ENCODE data around the gene GDF3. TPM values are rescaled to one million over a fixed set of nuclear protein-coding genes. Genes with fewer than 3 reads are reported as not detected.
A peak's percentile ranks its signal among the peaks of the same experiment; 100 is the strongest.
"Not testable (repeated sequence)": the region's sequence is repeated elsewhere in the genome, so short reads cannot be mapped to it uniquely, and the experiment has no call there.

Gene GDF3
- total and polyA plus RNA-seq, 2 experiments from 2014 or later, result 15.3 to 31.7 TPM

DNA sequence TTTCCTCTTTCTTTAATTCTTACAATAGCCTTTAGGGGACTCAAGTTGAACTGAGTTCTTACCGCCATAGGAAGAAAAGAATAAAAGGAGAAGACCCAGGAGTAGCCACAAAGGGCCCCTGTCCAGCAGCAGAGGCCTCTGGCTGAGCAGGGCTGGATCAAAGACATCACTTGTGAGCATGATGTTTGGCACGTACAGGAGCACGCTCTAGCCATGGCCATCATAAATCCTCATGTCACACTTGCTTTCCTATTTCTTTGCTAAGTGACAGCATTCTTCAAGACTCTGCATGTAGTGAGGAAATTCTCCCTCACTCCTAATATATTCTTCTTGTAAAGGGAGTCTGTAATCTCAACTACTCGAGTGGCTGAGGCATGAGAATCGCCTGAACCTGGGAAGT is 35.9 kb upstream of the GDF3 start:
- Histone ChIP-seq H4K20me1 (replicated peaks; ENCODE audit: insufficient read depth) (no peaks in the 10 kb centered on the region), H3K9me2 (ENCODE audit: insufficient read depth) (no peaks in the 10 kb centered on the region), H3K4me3 (no peak overlapping the region), H2AFZ (peak overlapping the region; percentile 90), H3K4me1 (ENCODE audit: insufficient read depth) (peaks cover 11% of the 10 kb centered on the region), H3K27ac (ENCODE audit: low read depth) (no peak overlapping the region), H3K36me3 (ENCODE audit: insufficient read depth) (no peaks in the 10 kb centered on the region), H3K27me3 (ENCODE audit: insufficient read depth) (no peaks in the 10 kb centered on the region), H3F3A (replicated peaks; ENCODE audit: low read depth) (no peaks in the 10 kb centered on the region), H3K79me2 (replicated peaks; ENCODE audit: insufficient read depth) (no peaks in the 10 kb centered on the region), H3K4me2 (no peak overlapping the region)
- no peak overlapping the region for H3K27ac Mint-ChIP-seq
- H3K4me1 Mint-ChIP-seq, result peaks cover 16% of the 10 kb centered on the region
- ATAC-seq (peak; percentile 41; the same call in 1 of the 3 replicates), DNase-seq (ENCODE audit: low spot score) (no peak)
- peaks cover 4% of the 10 kb centered on the region; the same call in 2 of the 3 replicates for H3K36me3 Mint-ChIP-seq (ENCODE audit: low read depth)
- TF ChIP-seq ZNF462 (CRISPR knock-in tag; IDR thresholded peaks at IDR 0.05) (no peak), REST (IDR thresholded peaks at IDR 0.05; ENCODE audit: unreplicated experiment) (no peak), STAT1 (IDR thresholded peaks at IDR 0.05; ENCODE audit: unreplicated experiment) (no peak), EZH2phosphoT487 (IDR thresholded peaks at IDR 0.05; ENCODE audit: unreplicated experiment) (no peak)
- TF ChIP-seq, protein P1, sequence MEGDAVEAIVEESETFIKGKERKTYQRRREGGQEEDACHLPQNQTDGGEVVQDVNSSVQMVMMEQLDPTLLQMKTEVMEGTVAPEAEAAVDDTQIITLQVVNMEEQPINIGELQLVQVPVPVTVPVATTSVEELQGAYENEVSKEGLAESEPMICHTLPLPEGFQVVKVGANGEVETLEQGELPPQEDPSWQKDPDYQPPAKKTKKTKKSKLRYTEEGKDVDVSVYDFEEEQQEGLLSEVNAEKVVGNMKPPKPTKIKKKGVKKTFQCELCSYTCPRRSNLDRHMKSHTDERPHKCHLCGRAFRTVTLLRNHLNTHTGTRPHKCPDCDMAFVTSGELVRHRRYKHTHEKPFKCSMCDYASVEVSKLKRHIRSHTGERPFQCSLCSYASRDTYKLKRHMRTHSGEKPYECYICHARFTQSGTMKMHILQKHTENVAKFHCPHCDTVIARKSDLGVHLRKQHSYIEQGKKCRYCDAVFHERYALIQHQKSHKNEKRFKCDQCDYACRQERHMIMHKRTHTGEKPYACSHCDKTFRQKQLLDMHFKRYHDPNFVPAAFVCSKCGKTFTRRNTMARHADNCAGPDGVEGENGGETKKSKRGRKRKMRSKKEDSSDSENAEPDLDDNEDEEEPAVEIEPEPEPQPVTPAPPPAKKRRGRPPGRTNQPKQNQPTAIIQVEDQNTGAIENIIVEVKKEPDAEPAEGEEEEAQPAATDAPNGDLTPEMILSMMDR (conservative IDR thresholded peaks at IDR 0.05; ENCODE audit: low read depth in 2 of 2), result no peak
- no peak overlapping the region for H3K4me3 Mint-ChIP-seq
- H3K9me3 Mint-ChIP-seq, result no peaks in the 10 kb centered on the region; the same call in 2 of the 3 replicates
- no peaks in the 10 kb centered on the region for H3K27me3 Mint-ChIP-seq (ENCODE audit: insufficient read depth, low read depth, poor library complexity)

DNA sequence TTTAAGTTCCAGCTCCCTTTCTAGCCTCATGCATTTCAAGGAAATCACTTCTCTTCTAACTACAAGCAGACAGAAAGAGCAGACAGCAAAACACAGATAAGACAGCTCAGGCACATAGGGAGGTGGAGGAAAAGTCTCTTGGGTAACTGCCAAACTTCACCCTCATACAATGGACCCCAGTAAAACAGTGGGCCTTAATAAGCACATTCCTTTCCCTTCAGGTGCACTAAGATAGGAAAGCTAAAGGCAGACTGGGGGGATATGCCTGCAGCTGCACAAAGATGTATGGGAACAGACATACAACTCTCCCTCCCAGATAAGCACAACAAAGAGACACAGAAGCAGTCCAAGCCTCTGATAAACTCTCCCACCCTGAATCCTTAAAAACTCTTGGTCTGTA is 35.4 kb upstream of the GDF3 start:
- H3K27ac ChIP-seq (ENCODE audit: low read depth); ATAC-seq; H3K27ac Mint-ChIP-seq; H3K4me2 ChIP-seq; H3K36me3 Mint-ChIP-seq (ENCODE audit: low read depth); H3K9me3 Mint-ChIP-seq; H3K27me3 Mint-ChIP-seq (ENCODE audit: insufficient read depth, low read depth, poor library complexity); H3K27me3 ChIP-seq (ENCODE audit: insufficient read depth); H3K4me3 ChIP-seq; H3K4me3 Mint-ChIP-seq; H4K20me1 ChIP-seq (replicated peaks; ENCODE audit: insufficient read depth); DNase-seq (ENCODE audit: low spot score); H3K9me2 ChIP-seq (ENCODE audit: insufficient read depth); H3K79me2 ChIP-seq (replicated peaks; ENCODE audit: insufficient read depth); H3K36me3 ChIP-seq (ENCODE audit: insufficient read depth); H3F3A ChIP-seq (replicated peaks; ENCODE audit: low read depth): not testable (repeated sequence)
- H3K4me1 ChIP-seq (ENCODE audit: insufficient read depth), result peaks cover 11% of the 10 kb centered on the region
- H3K4me1 Mint-ChIP-seq, result peaks cover 16% of the 10 kb centered on the region
- peak overlapping the region; percentile 90 for H2AFZ ChIP-seq
